Cardiac septum (tissue), 1 donor: Measurements from ENCODE around the gene DNAJC7. TPM values are rescaled to one million over a fixed set of nuclear protein-coding genes. Genes with fewer than 3 reads are reported as not detected.

Experiments used
- DNase-seq: peaks from one replicate; pipeline ENCODE4 v3.0.0-alpha.2; 2020; ENCODE audit warnings: low spot score
- intact Hi-C: fragments of 100-400 bp; cut with DNase I; formaldehyde crosslinking; loops from one replicate; pipeline ENCODE4 v1.14.0; 2022
- total RNA-seq: library from RNA; stranded (reverse); fragmentation: NEBNext Ultra II Directional; extraction: Animal tissue kit (Norgen Biotek cat#: 25700); gene quantifications from one replicate; pipeline ENCODE4 v1.2.1, GENCODE V29; 2021
- donor health status: DM: no; HTN: no; CAD: no.

The DNAJC7 gene
- total RNA-seq, 1 donor from 2014 or later: 77.4 TPM

DNA sequence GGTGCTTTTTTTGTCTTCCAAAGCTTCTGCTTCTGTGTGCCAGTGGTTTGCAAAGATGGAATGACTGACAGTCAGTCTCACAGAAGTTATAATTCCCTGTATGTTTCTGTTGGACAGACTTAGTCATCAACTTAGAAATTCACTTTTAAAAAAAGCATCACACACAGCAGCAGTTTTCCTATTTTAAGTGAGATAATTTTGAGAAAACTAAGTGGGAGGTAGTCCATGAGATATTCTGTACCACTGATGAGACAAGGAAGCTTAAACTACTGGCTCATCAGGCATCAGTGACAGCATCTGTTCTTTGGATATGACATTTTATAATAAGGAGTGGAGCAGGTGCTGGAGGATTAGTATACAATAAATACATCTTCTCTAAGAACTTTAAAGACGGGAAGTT is 30.6 kb downstream of the DNAJC7 start:
- intact Hi-C loops: no loop called here
- DNase-seq: no peak

DNA sequence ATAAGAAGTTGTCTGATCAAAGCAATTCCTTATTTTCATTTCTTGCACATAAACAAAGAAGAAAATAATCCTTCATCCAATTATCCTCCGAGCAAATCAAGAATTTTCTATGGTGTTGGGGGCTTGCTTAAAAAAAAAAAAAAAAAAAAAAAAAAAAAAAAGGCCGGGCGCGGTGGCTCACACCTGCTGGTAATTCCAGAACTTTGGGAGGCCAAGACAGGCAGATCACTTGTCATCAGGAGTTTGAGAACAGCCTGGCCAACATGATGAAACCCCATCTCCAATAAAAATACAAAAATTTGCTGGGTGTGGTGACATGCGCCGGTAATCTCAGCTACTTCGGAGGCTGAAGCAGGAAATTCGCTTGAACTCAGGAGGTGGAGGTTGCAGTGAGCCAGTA is 31.3 kb downstream of the DNAJC7 start:
- intact Hi-C loops: no loop called here
- no peak for DNase-seq

DNA sequence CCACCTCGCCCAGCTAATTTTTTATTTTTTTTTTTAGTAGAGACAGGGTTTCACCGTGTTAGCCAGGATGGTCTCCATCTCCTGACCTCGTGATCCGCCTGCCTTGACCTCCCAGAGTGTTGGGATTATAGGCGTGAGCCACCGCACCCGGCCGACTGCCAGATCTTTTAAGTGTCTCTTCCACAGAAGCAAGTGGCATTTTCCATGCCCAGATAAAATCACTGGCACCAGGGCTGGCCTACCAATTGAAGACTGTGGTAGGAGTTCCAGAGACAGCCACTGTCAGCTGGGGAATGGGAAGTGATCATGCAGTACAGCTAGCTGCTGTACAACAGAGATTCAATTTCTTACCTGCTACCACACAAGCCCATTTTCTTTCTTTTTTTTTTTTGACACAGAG is 32.8 kb downstream of the DNAJC7 start:
- no peak for DNase-seq
- intact Hi-C loops: no loop called here

DNA sequence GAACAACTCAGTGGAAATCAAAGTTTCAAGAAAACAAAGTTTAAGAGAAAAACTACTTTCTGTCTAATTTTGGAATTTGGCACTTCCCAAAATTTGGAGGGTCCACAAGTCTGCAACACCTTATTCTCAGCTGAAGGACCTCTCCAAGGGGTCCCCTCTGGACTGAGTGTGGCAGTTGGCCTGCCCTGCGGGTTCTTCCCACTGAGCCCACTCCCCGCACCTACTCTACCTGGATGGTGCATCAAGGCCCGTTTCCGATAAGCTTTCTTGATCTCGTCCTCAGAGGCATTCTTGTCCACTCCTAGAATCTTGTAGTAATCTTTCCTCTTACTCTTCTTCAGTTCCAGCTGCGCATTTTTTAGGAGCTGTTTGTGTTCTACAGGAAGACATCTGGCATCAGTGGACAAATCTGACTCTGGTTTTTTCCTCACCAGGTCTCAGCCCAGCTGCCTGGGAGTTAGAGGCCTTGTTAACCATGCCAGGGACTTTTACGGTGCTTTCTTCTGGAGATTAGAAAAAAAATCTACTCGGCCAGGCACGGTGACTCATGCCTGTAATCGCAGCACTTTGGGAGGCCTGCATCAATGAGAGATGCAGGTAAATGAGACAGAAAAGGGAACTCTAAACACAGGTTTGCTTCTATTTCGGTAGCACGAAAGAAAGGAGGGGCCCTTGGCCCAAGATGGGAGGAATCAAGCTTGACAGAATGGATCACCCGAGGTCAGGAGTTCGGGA is 35.0 kb downstream of the DNAJC7 start:
- no peak for DNase-seq
- intact Hi-C loops: no loop called here

DNA sequence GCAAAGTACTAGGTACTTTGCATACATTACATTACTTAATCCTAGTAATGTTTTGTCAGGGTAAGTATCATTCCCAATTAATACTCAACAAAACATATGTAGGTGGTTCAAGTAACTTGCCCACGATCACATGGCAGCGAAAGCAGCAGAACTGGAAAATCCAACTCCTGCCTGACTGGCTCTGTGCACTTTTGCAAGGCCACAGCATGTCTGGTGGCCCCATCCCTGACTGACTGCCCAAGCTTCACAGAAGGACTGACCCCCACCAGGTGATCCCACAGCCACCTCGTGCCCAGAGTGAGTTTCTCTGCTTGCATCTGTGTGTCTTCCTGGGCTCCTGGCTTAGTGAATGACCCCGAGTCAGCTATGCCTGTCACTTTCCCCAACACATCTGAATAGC is 39.2 kb downstream of the DNAJC7 start:
- DNase-seq: no peak
- intact Hi-C loops: no loop called here

DNA sequence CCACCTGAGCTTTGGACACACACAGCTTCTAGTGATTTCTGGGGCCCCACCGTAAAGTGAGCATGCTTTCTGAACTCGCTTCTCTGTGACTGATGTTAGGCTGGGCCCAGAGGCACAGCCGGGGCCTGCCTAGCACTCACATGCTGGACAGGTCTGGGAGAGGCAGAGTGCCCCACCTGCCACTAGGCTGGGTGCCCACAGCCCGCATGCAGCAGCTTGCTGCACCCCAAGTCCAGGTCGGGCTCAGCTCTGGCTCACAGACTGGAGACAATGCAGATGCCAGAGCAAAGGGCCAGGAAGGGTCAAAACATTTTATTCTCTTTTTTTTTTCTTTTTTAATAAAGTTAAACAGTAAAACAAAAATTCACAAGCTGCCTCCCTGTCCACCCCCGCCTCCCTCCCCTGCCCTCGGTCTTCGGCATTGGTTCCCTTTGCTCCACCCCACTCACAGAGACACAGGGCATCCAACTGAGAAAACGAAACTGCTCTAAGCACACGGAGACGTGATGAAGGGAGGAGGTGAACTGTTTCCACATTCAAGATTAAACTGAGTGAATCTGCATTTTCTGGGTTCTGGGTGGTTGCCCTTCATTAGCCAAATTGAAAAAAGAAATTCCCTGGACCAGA is 41.0 kb downstream of the DNAJC7 start:
- intact Hi-C loops: no loop called here
- DNase-seq: no peak

DNA sequence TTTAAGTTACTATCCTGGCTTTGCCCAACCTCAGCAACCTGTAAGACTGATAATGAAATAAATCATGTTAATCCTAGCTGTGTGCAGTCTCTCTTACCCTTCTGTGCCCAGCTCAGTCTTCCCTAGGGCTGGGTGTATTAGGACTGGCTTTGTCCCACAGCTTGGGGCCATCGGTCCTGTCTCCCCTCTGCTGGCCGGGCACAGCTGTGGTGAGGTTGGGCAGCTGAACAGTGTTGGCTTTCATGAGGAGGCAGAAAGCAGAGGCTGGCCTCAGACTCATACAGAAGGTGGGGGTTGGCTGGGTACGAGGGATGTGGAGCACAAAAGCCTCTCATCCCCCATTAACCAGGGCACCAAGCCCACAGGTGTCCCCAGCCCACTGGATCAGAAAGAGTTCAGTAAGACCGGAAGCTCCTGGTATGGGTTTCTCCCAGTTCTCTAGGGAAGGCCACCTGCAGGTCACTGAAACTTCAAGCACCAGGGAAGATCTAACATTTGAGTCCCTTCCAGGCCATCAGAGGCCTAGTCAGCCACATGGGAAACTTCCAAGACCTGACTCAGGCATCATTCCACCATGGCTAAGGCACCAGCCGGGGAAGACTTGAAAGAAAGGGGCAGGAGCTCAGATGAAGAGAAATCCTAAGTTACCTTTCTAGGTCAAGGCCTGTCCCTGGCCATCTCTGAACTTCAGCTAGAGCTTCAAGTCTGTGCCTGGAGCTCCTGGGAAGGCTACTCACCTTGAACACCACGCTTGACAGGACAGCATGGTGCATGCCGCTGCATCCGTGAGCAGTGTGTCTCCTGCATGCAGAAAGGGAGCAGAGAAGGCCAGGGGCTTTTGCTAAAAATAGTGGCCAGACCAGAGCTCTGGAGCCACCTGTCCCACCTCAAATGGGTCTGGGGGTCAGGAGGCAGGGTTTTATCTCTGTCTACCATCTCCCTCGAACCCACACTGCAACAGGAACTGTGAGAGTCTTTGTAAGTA is 41.8 kb downstream of the DNAJC7 start:
- no peak for DNase-seq

DNA sequence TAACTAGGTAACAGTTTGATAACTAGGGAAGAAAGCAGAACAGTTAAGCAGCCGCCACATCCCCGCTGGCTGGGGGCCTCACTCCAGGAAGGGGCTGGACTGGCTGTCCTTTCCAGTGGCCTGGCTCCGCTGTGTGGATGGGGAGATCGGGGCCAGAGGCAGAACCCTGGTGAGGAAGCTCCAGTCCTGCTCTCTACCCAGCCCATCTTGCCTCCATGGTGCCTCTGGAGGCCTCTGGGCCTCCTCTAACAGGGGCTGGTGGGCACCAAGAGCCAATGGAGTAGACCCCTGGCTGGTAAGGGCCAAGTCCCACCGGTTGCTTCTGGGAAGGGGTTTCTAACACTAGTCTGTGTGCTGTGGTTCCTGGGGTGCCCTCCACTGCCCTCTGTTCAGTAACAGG is 42.6 kb downstream of the DNAJC7 start:
- intact Hi-C loops: no loop called here
- DNase-seq: no peak

More for the DNA sequence above, 41.8 kb downstream of the DNAJC7 start:
- intact Hi-C loops: no loop called here

DNA sequence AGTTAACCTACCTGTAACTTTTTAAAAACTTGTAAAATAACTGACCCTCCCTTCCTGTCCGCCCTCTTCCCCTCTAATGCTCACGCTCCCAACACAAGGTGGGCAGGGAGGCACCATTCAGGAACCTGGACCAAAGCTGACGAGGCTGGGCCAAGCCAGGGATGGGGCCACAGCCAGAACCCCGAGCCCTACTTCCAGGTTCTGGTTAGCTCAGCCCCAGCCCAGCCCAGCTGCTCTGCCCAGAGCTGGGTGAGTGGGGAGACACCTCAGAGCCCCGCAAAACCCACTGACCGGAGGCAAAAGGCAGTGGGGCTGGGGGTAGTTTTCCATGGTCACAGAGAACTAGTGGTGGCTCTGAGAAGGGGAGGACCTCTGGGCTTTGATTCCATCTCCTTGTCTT is 43.2 kb downstream of the DNAJC7 start:
- intact Hi-C loops: no loop called here
- no peak for DNase-seq

DNA sequence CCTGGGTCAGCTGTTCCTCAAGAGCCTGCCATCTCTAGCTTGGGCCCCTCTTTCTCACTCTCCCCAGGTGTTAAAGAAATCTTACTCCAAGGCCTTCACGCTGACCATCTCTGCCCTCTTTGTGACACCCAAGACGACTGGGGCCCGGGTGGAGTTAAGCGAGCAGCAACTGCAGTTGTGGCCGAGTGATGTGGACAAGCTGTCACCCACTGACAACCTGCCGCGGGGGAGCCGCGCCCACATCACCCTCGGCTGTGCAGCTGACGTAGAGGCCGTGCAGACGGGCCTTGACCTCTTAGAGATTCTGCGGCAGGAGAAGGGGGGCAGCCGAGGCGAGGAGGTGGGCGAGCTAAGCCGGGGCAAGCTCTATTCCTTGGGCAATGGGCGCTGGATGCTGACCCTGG is 43.8 kb downstream of the DNAJC7 start:
- intact Hi-C loops: no loop called here
- no peak for DNase-seq

DNA sequence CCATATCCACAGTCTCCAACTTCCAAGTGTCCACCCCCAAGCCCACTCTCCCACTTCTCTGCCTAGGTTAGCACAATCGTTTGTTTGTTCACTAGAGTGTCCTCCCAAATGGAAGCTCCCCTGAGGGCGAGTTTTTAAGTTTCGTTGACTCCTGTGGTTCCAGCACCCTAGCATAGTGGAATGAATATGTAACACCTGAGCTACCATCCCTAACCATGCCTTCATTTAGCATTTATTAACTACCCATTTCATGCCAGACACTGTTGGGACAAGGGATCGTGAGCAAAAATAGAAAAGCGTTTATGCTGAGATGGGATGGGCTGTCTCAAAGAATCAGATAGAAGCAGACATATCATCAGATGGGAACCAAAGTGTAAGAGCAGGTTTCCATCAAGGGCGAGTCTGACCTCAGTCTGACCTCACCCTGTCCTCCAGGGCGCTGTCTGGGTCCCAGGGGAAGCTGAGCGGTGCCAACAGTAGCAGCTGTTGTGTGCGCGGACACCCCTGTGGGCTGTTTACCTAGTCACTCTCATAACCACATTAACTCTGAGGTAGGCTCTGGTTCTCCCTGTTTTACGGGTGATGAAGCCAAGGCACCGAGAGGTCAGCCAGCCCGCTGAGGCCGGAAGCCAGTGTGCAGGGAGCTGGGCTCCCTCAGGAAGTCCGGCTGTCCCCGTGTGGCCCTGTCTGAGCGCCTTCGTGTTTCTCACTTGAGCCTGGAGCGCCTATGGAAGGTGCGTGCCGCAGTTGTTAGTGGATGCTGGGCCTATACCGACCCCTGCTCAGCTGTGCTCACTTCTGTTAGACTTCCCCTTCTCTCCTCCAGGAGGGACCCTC is 44.5 kb downstream of the DNAJC7 start:
- intact Hi-C loops: no loop called here
- DNase-seq: no peak

DNA sequence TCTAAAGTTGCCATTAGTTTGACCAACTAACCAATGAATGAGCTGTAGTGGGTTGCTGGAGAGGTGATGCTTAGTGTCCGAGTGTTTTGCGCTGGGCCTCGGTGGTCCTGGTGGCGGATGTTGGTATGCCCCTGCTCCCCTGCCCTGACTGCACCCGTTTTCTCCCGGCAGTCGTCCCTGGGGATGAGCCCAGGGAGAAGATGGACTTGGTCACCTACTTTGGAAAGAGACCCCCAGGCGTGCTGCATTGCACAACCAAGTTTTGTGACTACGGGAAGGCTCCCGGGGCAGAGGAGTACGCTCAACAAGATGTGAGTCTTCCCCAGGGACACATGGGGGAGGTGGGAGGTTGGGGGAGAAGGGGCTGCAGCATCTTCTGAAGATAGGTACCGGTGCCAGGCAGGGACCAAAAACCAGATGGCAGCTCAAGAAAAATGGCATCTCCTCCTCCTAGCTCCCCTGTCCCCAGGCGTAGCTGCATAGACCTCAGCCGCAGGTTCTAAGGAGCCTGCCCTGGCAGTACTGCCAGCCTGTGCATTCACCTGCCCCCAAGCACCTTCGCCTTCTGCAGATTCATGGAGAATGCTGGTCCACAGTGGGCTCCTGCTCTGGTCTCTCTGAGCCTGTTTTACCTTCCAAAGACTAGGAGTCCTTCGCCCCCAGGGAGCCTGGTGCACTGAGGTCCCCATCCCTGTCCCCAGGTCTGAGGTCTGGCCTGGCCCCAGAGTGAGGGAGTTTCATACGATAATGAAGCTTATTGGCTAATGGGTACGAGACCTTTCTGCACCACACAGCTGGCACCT is 45.3 kb downstream of the DNAJC7 start:
- DNase-seq: no peak

DNA sequence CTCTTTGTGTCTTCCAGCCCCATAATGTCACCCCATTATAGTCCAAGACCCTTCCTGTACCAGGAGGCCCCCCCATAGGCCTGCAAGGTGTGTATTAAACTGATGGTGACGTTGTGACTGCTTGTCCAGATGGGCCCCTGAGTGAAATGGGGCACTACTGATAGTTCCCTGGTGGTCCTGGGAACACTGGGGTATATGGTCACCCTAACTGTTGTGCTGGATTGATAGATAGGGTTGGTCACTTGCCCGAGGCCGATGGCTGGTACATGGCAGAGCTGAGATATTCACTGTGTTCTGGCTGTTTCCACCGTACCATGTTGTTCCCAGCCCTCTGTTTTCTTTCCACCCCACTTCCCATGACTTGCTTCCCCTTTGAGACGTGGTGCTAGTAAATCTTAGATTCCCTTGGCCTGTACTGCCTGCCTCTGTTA is 46.3 kb downstream of the DNAJC7 start:
- DNase-seq: no peak

More for the DNA sequence above, 45.3 kb downstream of the DNAJC7 start:
- intact Hi-C loops: no loop called here

DNA sequence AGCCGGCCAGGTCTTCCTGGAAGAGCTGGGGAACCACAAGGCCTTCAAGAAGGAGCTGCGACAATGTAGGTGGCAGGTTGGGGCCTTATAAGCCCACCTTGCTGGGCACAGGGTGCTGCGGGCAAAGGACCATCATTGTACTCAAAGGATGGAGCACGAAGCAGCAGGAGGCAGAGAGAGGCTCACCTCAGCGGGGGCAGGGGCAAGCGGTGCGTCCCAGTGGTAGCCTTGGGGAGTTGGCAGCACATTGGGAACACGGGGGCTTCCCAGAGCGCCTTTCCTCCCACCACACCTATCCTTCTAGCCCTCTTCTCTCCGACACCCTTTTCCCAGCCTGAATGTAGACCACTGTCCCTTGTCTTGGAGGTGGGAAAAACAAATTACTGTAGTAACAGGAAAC is 48.6 kb downstream of the DNAJC7 start:
- intact Hi-C loops: no loop called here
- DNase-seq: no peak

More for the DNA sequence above, 46.3 kb downstream of the DNAJC7 start:
- intact Hi-C loops: no loop called here

DNA sequence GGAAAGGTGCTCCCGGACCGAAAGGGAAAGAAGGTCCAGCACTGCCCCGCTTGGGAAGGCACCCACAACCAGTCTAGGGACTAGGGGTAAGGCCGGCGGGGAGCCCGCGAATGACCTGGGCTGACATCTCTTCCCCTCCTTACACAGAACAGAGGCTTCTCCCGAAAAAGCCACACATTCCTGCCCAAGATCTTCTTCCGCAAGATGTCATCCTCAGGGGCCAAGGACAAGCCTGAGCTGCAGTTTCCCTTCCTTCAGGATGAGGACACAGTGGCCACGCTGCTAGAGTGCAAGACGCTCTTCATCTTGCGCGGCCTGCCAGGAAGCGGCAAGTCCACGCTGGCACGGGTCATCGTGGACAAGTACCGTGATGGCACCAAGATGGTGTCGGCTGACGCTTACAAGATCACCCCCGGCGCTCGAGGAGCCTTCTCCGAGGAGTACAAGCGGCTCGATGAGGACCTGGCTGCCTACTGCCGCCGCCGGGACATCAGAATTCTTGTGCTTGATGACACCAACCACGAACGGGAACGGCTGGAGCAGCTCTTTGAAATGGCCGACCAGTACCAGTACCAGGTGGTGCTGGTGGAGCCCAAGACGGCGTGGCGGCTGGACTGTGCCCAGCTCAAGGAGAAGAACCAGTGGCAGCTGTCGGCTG is 49.2 kb downstream of the DNAJC7 start:
- DNase-seq: no peak
- intact Hi-C loops: loop anchor here (2.0 kb wide), 1 partner anchor 53 kb away; the partner anchor contains the start of gene NKIRAS2

DNA sequence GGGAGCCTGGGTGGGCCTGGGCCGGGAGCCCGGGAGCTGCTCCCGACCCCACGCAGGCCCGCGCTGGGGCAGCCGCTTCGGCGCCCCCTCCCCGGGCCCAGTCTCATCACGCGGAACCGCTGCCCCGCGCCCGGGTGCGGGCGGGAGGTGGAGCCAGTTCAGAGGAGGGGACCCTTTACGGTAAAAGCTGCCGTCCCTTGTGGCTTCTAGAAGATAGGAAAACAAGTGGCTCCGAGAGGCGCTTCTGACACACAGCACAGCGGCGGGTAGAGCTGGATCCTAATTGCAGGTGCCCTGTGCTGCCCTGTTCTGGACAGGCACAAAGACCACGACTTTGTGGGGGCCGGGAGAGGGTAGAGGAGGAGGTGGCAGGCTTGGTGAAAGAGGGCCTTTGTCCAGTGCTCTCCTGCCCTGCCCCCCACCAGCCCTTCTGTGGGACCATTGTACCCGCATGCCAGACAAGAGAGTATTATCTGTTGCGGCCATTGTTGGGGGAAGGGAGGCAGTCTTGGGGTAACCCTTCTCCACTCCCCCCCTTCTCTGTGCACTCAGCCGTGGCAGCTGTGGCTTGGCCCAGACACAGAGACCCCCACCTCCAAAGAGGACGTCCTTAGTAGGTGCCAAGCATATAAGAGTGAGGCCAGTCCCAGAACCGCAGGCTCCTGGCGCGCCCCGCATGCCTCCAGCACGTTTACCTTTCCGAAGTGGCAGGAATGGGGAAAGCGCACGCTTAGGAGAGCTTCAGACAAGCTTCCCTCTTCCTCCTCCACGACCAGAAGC is 49.9 kb downstream of the DNAJC7 start:
- intact Hi-C loops: loop anchor here (2.0 kb wide), 1 partner anchor 53 kb away; the partner anchor contains the start of gene NKIRAS2
- DNase-seq: no peak
